Transverse colon (tissue), 4 donors: Measurements from ENCODE around the gene RPS6KA5. TPM values are rescaled to one million over a fixed set of nuclear protein-coding genes. Genes with fewer than 3 reads are reported as not detected.
A peak's percentile ranks its signal among the peaks of the same experiment; 100 is the strongest.

Experiments
- DNase-seq: peaks from one replicate; pipeline ENCODE4 v3.0.0-alpha.2; 2019
- H3K27ac ChIP-seq, 4 donors: fragments of 200-600 bp; sonication (generic); 2 replicates each; pipeline ENCODE4 v1.5.1; 2016 to 2018; ENCODE audit warnings: inconsistent platforms in 4 of 4
- H3K27me3 ChIP-seq: fragments of 200-600 bp; sonication (generic); 2 replicates; pipeline ENCODE4 v1.5.1; 2017; ENCODE audit warnings: inconsistent platforms
- H3K36me3 ChIP-seq, 4 donors: fragments of 200-600 bp; sonication (generic); 2 replicates each; pipeline ENCODE4 v1.5.1; 2017 to 2019; ENCODE audit warnings: inconsistent platforms in 4 of 4
- H3K4me1 ChIP-seq, 4 donors: fragments of 200-600 bp; sonication (generic); 2 replicates each; pipeline ENCODE4 v1.5.1; 2017 to 2020; ENCODE audit warnings: inconsistent platforms in 4 of 4
- H3K4me3 ChIP-seq, 4 donors: fragments of 200-600 bp; sonication (generic); 1 replicate in 1 of 4; 2 replicates in 3 of 4; pipeline versions ENCODE4 v1.5.1 to v1.6.1; 2017 to 2019; ENCODE audit warnings: inconsistent platforms in 4 of 4
- H3K9me3 ChIP-seq, 2 donors: fragments of 200-600 bp; sonication (generic); 2 replicates each; pipeline ENCODE4 v1.5.1; 2017 to 2019; ENCODE audit warnings: inconsistent platforms in 2 of 2
- CTCF ChIP-seq, 5 experiments: fragments of 200-600 bp in 3 of 5; fragments of 450-650 bp in 2 of 5; sonication (generic) in 3 of 5; IDR thresholded peaks; 1 replicate in 2 of 5; 2 replicates in 3 of 5; pipeline ENCODE4 v1.5.1; 2016 to 2017; ENCODE audit warnings: antibody characterized with exemption in 5 of 5, inconsistent platforms in 3 of 5, mild to moderate bottlenecking in 2 of 5, moderate library complexity in 1 of 5
- EP300 ChIP-seq: sonication (generic); formaldehyde crosslinking; IDR thresholded peaks from one replicate; pipeline ENCODE4 v1.6.1; 2017; ENCODE audit warnings: antibody characterized with exemption, low read depth
- POLR2A ChIP-seq: fragments of 450-650 bp; IDR thresholded peaks from one replicate; pipeline ENCODE4 v1.6.1; 2016; ENCODE audit warnings: antibody characterized with exemption, mild to moderate bottlenecking, moderate library complexity
- POLR2AphosphoS5 ChIP-seq, 3 donors: sonication (generic); formaldehyde crosslinking; IDR thresholded peaks; one replicate each; pipeline ENCODE4 v1.6.1; 2016; ENCODE audit warnings: antibody characterized with exemption in 3 of 3
- WGBS, 2 donors: methylation state at CpG; one replicate each; pipeline ENCODE4 v1.1.5; 2018; ENCODE audit warnings: low coverage in 1 of 2; 5-methylcytosine and 5-hydroxymethylcytosine counted together
- in situ Hi-C, 4 donors: fragments of 200-750 bp; cut with MboI; loops; one replicate each; pipeline versions ENCODE4 v1.15.0 to v1.15.1; 2017; ENCODE audit warnings: low sequenced_read_pairs in 3 of 4, low pct_ligation_motif_present in 1 of 4, low pct_unique_long_range_greater_than_20kb in 1 of 4
- intact Hi-C: fragments of 100-400 bp; cut with DNase I; formaldehyde crosslinking; loops from one replicate; pipeline ENCODE4 v1.15.1; 2023; ENCODE audit warnings: low total_unique reads
- total RNA-seq, 4 donors: library from RNA; depleted of rRNA; stranded (reverse); fragments of >200 nt; gene quantifications; one replicate each; pipeline ENCODE4 v1.1.0, GENCODE V29; 2016

The RPS6KA5 gene
- 10 to 100 TPM in 3 of 4 donors, 1 to 10 TPM in 1; 7.5 to 32.8 (median 28.0) TPM for total RNA-seq

- Histone ChIP-seq H3K9me3 (no peaks in the 10 kb centered on the region), H3K4me3 (peak within 1 kb of the TSS; percentile 86 to 96 (median 94)), H3K4me1 (peaks cover 0 to 44% (median 20%) of the 10 kb centered on the region in 4 donors), H3K27ac (peak within 1 kb of the TSS; percentile 97 to 100 (median 99)), H3K36me3 (no peaks in the 10 kb centered on the region), H3K27me3 (no peaks in the 10 kb centered on the region)
- 1% methylated on average over 59 of the region's 71 CpGs; no CpG with 5 or more reads in 1 of the 2 donors for WGBS, 2 donors
- in situ Hi-C loops = loop anchor here in 1 of 4 donors (25.0 kb wide), 1 partner anchor 148 kb away; no protein-coding TSS in a partner anchor
- DNase-seq = peak; percentile 100
- intact Hi-C loops = loop anchor here (2.0 to 10.0 kb wide), 3 partner anchors 54 to 156 kb away; partner anchors contain the start of gene DGLUCY
- TF ChIP-seq CTCF (IDR thresholded peaks at IDR 0.05) (peak in 4 of 5 experiments; percentile 22 to 74 (median 46)), EP300 (no peak), POLR2AphosphoS5 (IDR thresholded peaks at IDR 0.05) (peak; percentile 95 to 96 (median 96)), POLR2A (peak; percentile 92)
Measured at GRCh38 chr14:91060351-91061055, at the start of gene RPS6KA5. RPS6KA5 (minus strand) TSS chr14:91060641; CDS start chr14:91060434, 207 bp downstream.

GRCh38 chr14:91108941-91109611 is 48.6 kb upstream of the RPS6KA5 start:
- intact Hi-C loops (no loop called here), in situ Hi-C loops (no loop called here)
- no peak for TF ChIP-seq EP300
- TF ChIP-seq POLR2A = no peak
- no peak for TF ChIP-seq POLR2AphosphoS5 (IDR thresholded peaks at IDR 0.05)
- TF ChIP-seq CTCF (IDR thresholded peaks at IDR 0.05) = no peak
- Histone ChIP-seq H3K4me1 (peaks cover 13 to 38% (median 23%) of the 10 kb centered on the region in 4 donors), H3K4me3 (no peak overlapping the region), H3K27ac (peak overlapping the region; percentile 57 to 80 (median 66)), H3K27me3 (no peaks in the 10 kb centered on the region), H3K36me3 (no peaks in the 10 kb centered on the region), H3K9me3 (no peaks in the 10 kb centered on the region)
- 63 to 79% methylated on average over 3 to 7 of the region's 7 CpGs for WGBS, 2 donors
- peak; percentile 46 for DNase-seq

- no peak overlapping the region for H3K27ac ChIP-seq
- 71 to 88% methylated on average over 1 to 8 of the region's 8 CpGs for WGBS, 2 donors
- no peaks in the 10 kb centered on the region for H3K27me3 ChIP-seq
- no peaks in the 10 kb centered on the region for H3K9me3 ChIP-seq
- in situ Hi-C loops = no loop called here
- no peak for DNase-seq
- H3K4me3 ChIP-seq = no peak overlapping the region
- TF ChIP-seq POLR2AphosphoS5 (IDR thresholded peaks at IDR 0.05) = no peak
- TF ChIP-seq CTCF (IDR thresholded peaks at IDR 0.05) = no peak
- no peak for TF ChIP-seq EP300
- no peak for TF ChIP-seq POLR2A
- no peaks in the 10 kb centered on the region for H3K36me3 ChIP-seq
- intact Hi-C loops = no loop called here
- no peaks in the 10 kb centered on the region for H3K4me1 ChIP-seq
Measured at GRCh38 chr14:91103116-91103515, 42.7 kb upstream of the RPS6KA5 start.

- in situ Hi-C loops (no loop called here), intact Hi-C loops (no loop called here)
- TF ChIP-seq POLR2AphosphoS5 (IDR thresholded peaks at IDR 0.05) (no peak), CTCF (IDR thresholded peaks at IDR 0.05) (no peak), POLR2A (no peak), EP300 (no peak)
- no peaks in the 10 kb centered on the region for H3K27me3 ChIP-seq
- no peak for DNase-seq
- no peak overlapping the region for H3K27ac ChIP-seq
- no peak overlapping the region for H3K4me3 ChIP-seq
- no peaks in the 10 kb centered on the region for H3K4me1 ChIP-seq
- H3K9me3 ChIP-seq = no peaks in the 10 kb centered on the region
- 82 to 90% methylated on average over 4 to 5 of the region's 5 CpGs for WGBS, 2 donors
- no peaks in the 10 kb centered on the region for H3K36me3 ChIP-seq
Measured at GRCh38 chr14:91100102-91100501, 39.7 kb upstream of the RPS6KA5 start.
